HG03354 (cell line): ENCODE data around the gene TMEM178B.

Source experiments
- ATAC-seq: cut with Tn5 transposase; IDR thresholded peaks from one replicate; pipeline ENCODE4 v1.9.1; 2021; ENCODE audit warnings: mild to moderate bottlenecking; ENCODE audit not compliant: unreplicated experiment, poor library complexity, severe bottlenecking

TMEM178B gene

DNA sequence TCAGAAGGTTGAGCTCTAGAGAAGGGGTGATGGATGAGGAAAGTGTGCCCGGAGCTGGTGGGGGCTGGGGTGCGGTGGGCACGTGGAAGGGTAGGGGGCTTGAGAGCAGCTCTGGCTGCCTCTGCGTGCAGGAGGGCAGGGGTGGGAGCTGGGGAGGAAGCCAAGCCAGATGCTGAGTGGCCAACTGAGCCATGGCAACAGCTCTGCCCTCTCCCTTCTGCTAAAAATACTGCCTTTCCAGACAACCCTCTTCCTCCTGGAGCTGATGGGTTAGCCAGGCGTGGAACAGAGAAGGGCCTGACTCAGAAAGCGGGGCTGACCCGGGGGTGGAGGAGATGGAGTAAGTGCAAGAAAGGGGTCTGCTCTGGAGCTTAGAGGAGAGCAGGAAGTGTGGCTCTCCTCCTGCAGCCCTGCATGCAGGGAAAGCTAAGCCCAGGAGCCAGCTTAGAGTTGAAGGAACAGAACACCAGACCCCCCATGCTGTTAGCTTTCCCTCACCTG is 362.8 kb downstream of the TMEM178B start:
- no peak for ATAC-seq

DNA sequence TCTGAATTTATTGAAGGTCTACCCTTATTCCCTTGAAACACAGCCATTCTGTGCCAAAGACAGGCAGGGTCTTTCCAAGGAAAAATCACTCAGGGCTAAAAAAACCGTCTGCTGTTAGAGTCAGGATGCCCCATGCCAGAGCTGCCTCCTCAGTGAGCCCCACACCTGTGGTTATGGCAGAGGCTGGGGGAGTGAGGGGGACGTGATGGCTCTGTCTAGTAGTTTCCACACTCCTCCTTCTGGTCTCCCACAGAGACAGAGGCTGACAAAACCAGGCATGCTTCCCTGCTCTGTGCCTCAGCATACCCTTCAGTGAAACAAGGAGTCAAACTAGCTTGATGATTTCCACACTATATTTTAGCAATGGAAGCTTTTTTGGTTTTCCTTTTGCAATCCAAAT is 365.3 kb downstream of the TMEM178B start:
- no peak for ATAC-seq

DNA sequence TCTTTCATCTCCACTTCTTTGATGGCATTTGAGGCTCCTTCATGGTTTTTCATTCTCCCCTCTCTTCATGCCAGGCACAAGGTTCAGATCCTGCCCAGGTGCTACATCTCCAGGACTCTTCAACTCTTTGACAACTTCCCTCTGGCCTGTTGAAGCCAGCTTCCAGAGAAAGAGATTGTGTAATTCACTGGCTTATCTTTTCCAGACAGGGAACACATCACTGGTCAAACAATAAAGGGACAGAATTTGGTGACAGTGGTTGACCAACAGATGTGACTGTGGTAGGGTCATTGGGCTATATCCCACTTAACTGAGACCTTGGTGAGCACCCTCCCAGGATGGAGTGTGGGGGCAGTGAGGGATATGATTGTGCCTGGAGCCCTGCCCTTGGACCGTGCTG is 365.9 kb downstream of the TMEM178B start:
- ATAC-seq = no peak

DNA sequence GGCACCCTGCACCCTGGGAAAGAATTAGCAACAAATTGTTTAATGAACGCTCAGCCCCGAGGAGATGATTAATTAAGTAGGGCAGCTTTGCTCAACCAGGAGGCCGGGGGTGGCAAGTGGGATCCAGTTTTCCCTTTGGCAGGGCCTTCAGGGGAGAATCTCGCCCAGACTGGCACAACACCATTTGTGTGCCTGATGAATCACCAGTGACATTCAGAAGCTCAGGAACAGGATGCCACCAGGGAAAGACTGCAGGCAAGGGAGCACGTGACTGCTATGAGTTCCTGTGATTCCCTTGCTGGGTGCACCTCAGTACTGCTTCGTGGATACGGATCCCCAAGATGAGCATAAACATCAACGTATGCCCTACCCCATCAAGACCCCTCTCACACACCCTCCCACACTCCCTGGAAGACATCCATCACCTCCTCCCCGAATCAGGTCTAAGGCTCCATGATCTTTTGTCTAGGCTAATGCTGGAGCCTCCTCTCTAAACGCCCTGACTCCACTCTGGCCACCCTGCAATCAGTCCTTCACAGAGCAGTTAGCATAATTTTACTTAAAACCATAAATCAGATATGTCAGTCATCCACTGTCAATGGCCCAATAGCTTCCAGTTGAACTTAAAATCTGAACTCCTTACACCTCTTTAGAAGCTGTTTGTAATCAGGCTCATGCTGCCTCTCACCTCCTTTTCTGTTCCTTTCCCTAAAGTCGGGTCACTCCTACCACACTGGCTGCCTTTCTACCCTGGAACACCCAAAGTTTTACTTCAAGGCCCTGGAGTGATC is 368.2 kb downstream of the TMEM178B start:
- ATAC-seq = no peak

DNA sequence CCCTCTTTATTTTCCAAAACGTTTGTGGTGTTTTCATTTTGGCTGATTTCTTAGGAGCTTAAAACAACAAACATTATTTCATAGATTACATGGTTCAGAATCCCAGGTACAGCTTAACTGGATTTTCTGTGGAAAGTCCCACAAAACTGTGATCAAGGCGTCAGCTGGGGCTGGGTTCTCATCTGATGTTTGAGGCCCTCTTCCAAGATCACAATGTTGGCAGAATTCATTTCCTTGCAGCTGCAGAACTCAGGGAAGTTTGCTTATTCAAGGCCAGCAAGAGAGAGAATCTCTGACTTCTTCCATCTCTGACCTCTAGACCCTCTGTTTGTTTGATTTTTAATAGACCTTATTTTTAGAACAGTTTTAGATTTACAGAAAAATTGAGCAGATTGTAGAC is 368.9 kb downstream of the TMEM178B start:
- ATAC-seq = no peak

DNA sequence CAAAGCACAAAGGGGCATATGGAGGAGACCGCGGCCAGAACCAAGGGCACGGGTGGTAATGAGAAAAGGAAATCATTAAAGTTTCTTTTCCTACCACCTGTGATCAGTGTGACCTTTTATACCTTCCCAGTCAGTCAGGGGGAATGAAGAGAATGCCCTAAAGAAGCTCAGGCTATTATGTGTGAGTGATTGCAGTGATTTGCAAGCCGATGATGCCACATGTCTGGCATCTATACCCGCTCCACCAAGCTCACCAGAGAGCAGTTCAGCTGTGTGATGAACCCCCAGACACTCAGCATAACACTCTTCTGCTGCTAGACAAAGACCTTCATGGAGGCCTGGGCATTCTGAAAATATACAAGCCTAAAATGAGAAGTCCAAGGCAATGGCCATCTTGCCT is 371.1 kb downstream of the TMEM178B start:
- no peak for ATAC-seq

DNA sequence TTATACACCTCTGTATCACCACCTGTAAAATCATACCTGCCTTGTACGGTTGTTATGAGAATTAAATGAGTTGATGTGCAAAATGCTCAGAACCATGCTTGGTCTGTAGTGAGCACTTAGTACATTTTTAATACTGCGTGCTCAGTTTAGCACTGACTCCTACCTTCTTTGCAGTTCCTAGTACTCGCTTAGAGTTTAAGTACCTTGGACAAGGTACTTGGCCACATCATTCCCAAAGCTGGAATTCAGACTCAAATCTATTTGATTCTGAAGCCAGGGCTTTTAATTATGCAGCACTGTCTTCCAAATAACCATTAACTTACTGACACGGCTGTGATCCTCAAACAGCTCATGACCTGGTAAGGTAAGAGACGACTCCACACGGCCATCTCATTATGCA is 377.4 kb downstream of the TMEM178B start:
- no peak for ATAC-seq

DNA sequence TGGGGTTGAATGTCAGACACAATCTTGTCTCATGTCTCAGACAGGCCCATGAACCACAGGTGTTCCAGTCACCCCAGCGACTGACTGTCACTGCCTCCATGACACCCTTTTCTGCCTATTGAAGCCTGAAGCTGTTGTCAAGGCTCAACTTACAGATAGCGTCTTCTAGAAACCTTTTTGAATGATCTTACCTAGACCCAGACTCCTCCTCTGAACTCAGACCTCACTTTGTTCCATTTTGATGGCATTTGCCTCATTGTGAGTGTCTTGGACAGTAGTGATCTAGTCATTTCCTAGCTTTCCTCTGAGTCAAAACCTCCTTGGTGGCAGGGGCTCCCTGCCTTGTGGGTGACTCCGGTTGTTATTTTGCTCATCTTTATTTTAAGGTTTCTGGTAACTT is 379.0 kb downstream of the TMEM178B start:
- ATAC-seq = no peak

DNA sequence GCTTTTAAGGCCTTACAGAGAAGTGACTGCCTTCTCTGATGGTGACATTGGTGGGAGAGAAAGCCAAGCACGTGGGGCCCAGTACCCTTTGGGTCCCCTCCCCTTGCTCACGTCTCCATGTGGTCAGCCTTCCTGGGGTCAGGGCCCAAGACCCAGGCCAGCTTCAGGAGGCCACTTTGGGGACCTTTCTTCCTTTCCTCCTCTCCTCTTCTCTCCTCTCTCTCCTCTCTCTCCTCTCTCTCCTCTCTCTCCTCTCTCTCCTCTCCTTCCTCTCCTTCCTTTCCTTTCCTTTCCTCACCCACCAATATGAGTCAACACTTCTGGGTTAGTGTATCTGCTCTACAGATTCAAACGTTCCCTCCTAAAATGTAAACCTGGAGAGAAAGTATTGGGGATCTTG is 380.5 kb downstream of the TMEM178B start:
- no peak for ATAC-seq

DNA sequence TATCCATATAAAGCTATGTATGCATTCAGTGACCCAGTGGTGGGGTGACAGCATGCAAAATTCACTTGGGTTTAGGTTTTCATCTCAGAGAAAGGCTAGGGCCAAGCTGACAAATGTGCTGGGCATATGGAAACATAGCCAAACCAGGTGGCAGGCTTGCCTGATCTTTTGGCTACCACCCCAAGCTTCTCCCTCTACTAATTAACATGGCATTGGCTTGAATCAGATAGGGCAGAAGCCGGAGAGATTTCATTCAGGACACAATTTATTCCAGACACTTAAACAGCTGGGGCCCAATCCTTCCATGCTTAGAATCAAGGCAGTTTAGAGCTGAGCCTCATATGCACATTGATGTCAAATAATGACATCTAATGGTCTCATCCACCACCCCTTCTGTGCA is 381.9 kb downstream of the TMEM178B start:
- no peak for ATAC-seq

DNA sequence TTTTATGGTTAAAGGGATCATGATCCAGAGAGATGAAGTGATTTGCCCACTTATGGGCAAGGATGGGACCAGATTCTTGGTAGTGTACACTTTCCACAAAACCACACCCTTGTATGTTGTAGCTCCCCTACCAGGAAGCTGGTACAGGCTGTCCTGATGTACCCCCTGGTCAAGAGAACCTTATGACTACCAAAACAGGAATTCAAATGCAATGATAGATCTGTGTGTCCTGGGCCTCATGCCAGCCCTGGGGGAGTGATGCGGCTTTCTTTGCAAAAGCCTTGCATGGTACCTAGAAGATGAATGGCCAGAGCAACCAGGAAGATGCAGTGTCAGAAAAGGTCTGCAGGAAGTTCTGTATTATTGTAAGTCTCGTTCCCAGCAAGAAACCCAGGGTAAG is 382.4 kb downstream of the TMEM178B start:
- ATAC-seq = no peak

DNA sequence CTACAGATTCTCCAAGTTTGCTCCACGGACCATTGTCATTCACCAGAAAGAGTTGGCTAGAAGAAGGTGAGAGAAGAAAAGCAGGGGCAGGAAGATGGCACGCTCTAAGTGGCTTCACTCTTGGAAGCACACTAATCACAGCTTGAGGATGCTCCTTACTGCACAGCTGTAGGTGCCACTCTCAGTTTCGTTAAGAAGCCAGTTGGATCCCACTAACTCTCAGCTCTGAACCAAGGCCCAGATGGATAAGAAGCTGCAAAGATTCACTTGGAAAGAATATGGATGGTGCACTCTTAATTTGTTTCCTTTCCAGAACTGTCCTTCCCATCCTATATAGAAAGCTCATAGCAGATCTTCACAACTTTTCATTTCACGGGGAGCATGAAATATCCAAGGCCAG is 382.8 kb downstream of the TMEM178B start:
- ATAC-seq = no peak

DNA sequence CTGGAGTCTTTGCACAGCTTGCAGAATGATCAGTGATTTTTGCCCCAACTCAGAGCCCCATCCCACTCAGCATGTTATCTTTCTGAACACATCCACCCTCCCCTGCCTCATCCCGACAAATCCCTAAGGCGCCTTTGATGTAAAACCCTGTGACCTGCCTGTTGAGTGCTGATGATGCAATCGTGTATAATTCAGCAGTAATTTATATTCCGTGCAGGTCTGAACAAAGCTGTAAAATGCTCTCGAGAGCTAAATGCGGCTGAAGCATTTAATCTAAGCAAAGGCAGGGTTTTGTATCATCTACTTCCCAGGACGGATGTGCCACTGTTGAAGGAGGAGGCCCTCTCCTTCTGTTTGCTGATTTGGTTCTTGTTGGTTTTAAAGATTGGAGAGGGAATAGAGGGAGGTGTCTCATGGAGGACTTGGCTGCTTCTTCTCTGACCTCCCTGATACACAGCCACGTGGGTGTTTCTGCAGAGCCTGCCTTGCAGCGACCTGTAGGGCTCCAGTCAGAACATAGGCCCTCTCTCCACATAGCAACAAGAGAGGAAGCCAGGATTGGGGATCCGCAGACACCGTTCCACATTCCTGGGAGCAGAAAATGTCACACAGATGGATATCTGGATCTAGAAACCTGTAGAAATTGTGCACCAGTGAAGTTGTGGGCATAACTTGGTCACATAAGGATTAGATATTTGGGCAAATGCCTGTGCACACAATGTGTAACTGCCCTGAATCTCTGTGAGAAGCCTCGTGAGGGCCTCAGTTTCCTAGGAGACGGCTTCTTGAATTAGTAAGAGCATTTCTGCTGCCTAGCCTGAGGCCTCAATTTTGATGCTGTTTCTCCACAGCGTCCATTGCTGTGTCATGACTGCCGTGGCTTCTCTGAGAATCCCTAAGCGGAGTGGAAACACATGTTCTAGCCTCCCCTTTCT is 387.2 kb downstream of the TMEM178B start:
- ATAC-seq = no peak

DNA sequence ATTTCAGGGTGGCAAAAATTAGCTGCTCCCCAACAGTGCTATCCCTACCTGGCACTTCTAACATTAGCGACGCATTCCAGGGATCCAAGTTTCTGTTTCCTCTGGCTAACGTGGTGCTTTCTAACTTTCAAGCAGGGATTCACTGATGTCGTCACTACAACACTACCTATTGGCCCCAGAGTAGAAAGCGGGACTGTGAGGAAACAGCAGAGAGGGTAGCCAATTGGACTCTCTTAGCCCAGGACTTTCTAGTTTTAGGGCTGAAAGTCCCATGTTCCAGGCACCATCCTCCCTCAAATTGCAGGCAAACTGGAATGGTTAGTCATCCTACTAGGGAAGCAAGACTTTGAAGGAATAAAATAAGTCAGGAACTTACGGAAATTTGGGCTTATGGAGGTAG is 388.1 kb downstream of the TMEM178B start:
- ATAC-seq = no peak

DNA sequence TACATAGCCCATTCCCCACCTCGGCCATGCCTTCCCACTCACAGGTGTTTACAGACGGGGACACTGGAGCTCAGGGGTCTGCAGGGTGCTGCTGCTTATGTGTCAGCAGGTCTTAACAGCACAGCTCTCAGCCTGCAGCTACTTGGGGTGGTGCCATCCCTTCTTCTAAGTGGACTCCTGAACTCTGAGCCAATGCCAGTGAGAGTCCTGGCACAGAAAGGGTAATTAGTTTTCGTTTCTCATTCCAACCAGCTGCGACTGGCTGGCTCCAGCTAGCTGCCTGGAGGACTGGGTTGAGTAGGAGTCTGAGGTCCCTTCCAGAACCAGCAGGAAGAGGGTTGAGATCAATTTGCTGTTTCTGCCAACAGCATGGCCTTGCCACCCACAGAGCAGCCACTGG is 389.1 kb downstream of the TMEM178B start:
- no peak for ATAC-seq

DNA sequence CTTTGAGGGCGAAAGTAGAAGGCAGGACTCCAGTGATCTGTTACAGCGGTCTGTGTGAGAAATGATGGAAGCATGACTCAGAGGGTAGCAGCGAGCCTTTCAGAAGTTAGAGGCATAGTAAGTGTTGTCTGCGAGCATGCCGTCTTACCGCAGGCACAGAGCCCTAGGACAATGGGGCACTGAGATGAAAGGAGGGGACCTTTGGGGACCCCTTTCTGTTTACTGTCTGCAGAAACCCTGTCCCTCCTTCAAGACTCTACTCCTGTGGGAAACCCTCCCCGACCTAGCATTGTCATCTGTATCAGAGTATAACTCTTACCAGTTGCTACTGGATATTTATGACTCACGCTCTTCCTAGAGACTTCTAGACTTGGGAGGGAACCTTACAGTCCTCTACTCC is 390.1 kb downstream of the TMEM178B start:
- no peak for ATAC-seq

DNA sequence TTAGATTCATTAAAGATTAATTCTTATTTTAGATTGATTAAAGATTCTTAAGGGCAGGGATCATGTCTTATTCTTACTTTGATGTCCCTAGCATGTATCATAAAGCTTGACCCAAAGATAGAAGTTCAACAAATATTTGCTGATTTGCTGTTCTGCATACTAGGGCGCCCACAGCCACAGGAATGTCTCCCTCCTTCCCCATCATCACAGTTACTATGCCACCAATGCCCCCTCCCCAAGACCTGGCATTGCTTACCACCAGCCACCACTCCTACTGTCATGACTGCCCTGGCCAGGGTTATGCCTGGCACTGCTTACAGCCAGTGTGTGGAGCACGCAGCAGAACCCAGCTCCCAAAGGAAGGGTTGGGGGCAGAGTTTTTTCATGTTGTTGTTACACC is 390.7 kb downstream of the TMEM178B start:
- no peak for ATAC-seq

DNA sequence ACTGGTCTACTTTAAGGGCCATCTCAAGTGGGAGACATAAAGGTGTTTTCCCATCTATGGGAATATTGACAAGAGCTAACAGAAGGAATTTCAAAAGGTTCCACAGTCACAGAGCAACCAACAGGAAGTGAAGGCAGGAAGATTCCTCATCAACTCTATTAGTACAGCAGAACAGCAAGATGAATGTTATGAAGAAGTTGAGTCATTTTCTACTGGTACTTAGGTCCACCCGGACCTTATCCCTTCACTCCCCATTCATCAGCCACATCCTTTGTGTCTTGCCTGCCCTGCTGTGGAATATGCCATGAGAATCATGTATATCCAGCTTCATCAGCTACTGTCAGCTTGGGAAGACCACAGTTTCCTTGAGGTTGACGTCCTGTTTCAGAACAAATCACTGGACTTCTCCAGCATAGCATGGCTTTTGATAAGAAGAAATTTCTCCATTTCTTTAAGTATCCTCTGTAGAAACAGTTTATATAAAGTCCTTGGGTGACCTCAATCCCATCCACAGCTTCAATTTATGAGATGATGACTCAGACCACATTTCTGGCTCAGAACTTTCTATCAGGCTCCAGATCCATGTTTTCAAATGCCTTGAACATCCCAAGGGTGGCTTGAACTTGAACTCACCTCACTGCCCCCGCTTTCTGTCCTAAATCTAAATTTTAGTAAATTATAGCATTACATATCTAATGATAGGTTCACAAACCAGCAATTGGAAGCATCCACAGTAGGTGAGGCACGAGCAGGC is 392.5 kb downstream of the TMEM178B start:
- no peak for ATAC-seq

DNA sequence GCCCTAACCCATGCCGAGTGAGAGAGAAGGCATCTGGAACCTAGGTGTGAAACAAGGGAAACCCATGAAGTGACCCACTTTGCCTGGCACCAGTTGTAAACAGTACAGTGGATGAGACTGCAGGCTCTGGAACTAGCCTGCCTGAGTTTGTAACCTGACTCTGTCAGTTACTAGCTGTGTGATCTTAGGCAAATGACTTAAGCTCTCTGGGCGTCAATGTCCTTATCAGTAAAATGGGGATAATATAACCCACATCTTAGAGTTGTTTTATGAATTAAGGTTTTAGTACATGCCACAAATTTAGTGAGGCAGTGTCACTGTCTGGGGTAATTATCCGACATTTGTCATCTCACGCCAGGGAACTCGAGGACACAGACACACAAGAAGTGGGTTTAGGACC is 394.5 kb downstream of the TMEM178B start:
- ATAC-seq = no peak

DNA sequence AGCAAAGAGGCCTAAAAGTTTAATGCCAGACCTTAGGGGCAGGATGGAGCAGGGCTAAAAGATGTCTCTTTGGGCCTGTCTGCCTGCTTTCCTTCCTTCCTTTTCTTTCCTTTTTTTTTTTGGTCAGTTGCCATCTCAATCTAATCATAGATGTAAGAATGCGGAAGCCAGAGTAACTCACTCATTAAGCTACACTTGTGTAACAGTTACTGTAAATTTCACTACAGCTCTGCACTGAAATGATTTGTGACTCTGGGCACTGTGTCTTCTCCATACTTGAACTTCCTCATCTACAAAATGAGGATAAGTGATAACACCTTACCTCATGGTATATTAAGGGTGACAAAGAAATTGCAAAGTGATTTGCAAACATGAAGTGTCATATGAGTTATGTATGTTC is 401.8 kb downstream of the TMEM178B start:
- ATAC-seq = no peak
